CD4-positive, alpha-beta memory T cell (primary cell): ENCODE data around the gene ENOPH1. TPM values are rescaled to one million over a fixed set of nuclear protein-coding genes. Genes with fewer than 3 reads are reported as not detected.

Source experiments
- CTCF ChIA-PET: fragments of 350-600 bp; sonication (Branson Sonifier 250); formaldehyde crosslinking; loops from one replicate; lab custom pipeline; 2021; ENCODE audit warnings: inconsistent platforms; ENCODE audit not compliant: partially characterized antibody; lab: Charles Lee
- POLR2A ChIA-PET: fragments of 350-600 bp; sonication (Branson Sonifier 250); formaldehyde crosslinking; loops from one replicate; lab custom pipeline; 2021; ENCODE audit not compliant: partially characterized antibody; lab: Charles Lee
- DNase-seq, 5 donors: peaks; one replicate each; pipeline versions ENCODE4 v3.0.0 to v3.0.0-alpha.2; 2020 to 2022; ENCODE audit warnings: mixed read lengths in 1 of 5
- H3K27ac ChIP-seq: one replicate; pipeline ENCODE4 v1.7.0; 2013; ENCODE audit warnings: low read depth, low read length
- H3K27me3 ChIP-seq: 2 replicates; pipeline ENCODE4 v1.7.0; 2013; ENCODE audit warnings: mild to moderate bottlenecking, low read length, moderate library complexity; ENCODE audit not compliant: insufficient read depth
- H3K36me3 ChIP-seq: 2 replicates; pipeline ENCODE4 v1.7.0; 2013; ENCODE audit warnings: mild to moderate bottlenecking, low read length, moderate library complexity; ENCODE audit not compliant: insufficient read depth
- H3K4me1 ChIP-seq: 2 replicates; pipeline ENCODE4 v1.7.0; 2013; ENCODE audit warnings: mild to moderate bottlenecking, low read length, moderate library complexity; ENCODE audit not compliant: insufficient read depth
- H3K4me3 ChIP-seq, 2 donors: one replicate each; pipeline ENCODE4 v1.7.0; 2013; ENCODE audit warnings: low read length in 2 of 2, mild to moderate bottlenecking in 1 of 2
- H3K9me3 ChIP-seq, 2 donors: one replicate each; pipeline ENCODE4 v1.7.0; 2013; ENCODE audit warnings: low read length in 2 of 2, control low read depth in 1 of 2; ENCODE audit not compliant: control insufficient read depth in 1 of 2
- H3K27ac Mint-ChIP-seq, 7 donors: one replicate each; pipeline ENCODE4 v1.8.0; 2020 to 2021; ENCODE audit warnings: mixed read lengths in 7 of 7, mild to moderate bottlenecking in 6 of 7, inconsistent platforms in 3 of 7, moderate library complexity in 3 of 7
- H3K27me3 Mint-ChIP-seq, 2 donors: one replicate each; pipeline ENCODE4 v1.8.0; 2020 to 2021; ENCODE audit warnings: mixed read lengths in 2 of 2
- H3K36me3 Mint-ChIP-seq, 2 donors: one replicate each; pipeline ENCODE4 v1.8.0; 2020 to 2021; ENCODE audit warnings: mixed read lengths in 2 of 2, inconsistent platforms in 1 of 2, mild to moderate bottlenecking in 1 of 2
- H3K4me1 Mint-ChIP-seq, 4 donors: one replicate each; pipeline ENCODE4 v1.8.0; 2020 to 2021; ENCODE audit warnings: mixed read lengths in 4 of 4, mild to moderate bottlenecking in 1 of 4
- H3K4me3 Mint-ChIP-seq, 8 donors: one replicate each; pipeline ENCODE4 v1.8.0; 2020 to 2021; ENCODE audit warnings: mixed read lengths in 8 of 8, mild to moderate bottlenecking in 7 of 8, moderate library complexity in 6 of 8, inconsistent platforms in 3 of 8
- H3K9me3 Mint-ChIP-seq, 8 donors: one replicate each; pipeline ENCODE4 v1.8.0; 2020 to 2021; ENCODE audit warnings: mixed read lengths in 8 of 8, mild to moderate bottlenecking in 5 of 8, inconsistent platforms in 3 of 8, moderate library complexity in 1 of 8
- intact Hi-C: fragments of 100-400 bp; cut with micrococcal nuclease; formaldehyde crosslinking; loops from one replicate; pipeline ENCODE4 v1.15.1; 2023
- polyA plus RNA-seq, 2 donors: library from polyadenylated mRNA; unstranded; fragments of 300-500 nt; fragmentation: Illumina TruSeq; gene quantifications; one replicate each; pipeline ENCODE4 v1.2.3, GENCODE V29; 2021
- total RNA-seq, 2 experiments: library from RNA; stranded (reverse); gene quantifications; one replicate each; pipeline ENCODE4 v1.2.3, GENCODE V29; 2021

ENOPH1 gene
- total and polyA plus RNA-seq, 4 experiments from 2014 or later, result 26.1 to 56.7 (median 33.1) TPM

DNA sequence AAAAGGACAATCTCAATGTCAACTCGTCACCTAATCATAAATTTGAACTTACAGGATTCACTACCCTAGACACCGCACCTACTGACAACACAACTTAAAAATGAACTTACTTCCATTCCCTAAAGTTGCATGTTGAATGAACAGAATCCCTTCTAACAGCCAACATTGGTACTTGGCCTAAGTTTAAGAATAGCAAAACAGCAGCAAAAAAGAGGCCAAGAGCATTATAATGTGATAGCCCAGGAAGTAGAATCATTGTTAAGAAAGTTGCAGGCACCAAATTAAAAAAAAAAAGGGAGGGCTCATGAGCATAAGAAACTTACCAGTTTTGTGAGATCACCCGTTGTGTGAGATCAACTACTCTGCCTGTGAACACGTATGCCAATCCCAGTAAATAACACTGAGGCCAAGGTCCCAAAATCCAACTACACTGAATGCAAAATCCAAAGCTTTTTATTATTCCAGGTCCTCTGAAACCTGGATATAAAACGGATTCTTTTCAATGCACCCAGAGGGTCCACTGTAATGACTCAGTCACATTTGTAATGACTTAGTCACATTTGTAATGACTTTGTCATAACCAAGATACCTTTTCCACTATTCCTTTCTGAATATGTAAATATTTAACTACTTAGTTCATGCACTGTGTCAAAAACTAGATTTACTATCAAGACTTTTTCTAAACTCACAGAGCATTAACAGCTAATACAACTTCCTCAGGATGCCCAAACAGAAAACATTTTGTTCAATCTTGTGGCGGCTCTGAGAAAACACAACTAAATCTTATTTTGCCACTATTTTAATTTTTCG lies 6.9 kb upstream of the ENOPH1 start:
- H3K4me1 Mint-ChIP-seq, result peaks cover 26 to 46% (median 34%) of the 10 kb centered on the region in 4 donors
- no peak overlapping the region for H3K4me3 ChIP-seq
- no peak overlapping the region for H3K4me3 Mint-ChIP-seq
- peaks cover 62 to 63% of the 10 kb centered on the region in 2 donors for H3K36me3 Mint-ChIP-seq
- H3K27ac ChIP-seq, result no peak overlapping the region
- intact Hi-C loops, result no loop called here
- no peaks in the 10 kb centered on the region for H3K9me3 ChIP-seq
- CTCF ChIA-PET, result interaction anchor here (1.7 kb wide), 1 partner anchor 952 kb away, joined by 3 read pairs; the partner anchor contains the start of gene RASGEF1B
- H3K9me3 Mint-ChIP-seq, result peaks cover 0 to 1% (median 0%) of the 10 kb centered on the region in 8 donors
- peak overlapping the region in 4 of 7 donors; percentile 4 to 82 (median 30) for H3K27ac Mint-ChIP-seq
- peaks cover 34% of the 10 kb centered on the region for H3K4me1 ChIP-seq
- H3K27me3 Mint-ChIP-seq, result no peaks in the 10 kb centered on the region
- no peak for DNase-seq
- POLR2A ChIA-PET, result interaction anchor here (1.4 to 1.8 kb wide), 2 partner anchors 26 to 45 kb away, joined by 4 to 5 read pairs; no protein-coding TSS in a partner anchor
- H3K27me3 ChIP-seq, result no peaks in the 10 kb centered on the region
- H3K36me3 ChIP-seq, result peaks cover 45% of the 10 kb centered on the region

DNA sequence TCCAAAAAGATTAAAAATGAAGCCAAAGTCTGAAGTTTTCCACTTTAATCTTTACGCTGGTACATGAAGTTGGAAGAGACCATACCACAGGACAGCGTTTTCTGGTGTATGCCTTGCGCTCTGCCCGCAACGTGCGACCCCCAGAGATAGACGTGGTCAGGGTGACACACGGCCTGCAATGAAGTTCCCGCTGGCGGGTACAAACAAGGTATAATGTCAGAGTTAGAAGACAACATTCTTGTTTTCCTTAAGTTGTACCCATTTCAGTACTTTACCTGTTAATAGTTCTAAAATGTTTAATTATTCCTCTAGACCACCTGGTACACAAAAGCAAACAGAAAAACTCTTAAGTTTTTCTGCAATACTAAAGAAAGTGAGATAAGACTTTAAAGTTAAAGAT lies 4.9 kb upstream of the ENOPH1 start:
- H3K27ac Mint-ChIP-seq, result peak overlapping the region in 3 of 7 donors; percentile 13 to 97 (median 55)
- H3K36me3 ChIP-seq, result peaks cover 45% of the 10 kb centered on the region
- H3K27me3 ChIP-seq, result no peaks in the 10 kb centered on the region
- peak overlapping the region in 3 of 8 donors; percentile 17 to 46 (median 26) for H3K4me3 Mint-ChIP-seq
- ChIA-PET CTCF (no interaction called here), POLR2A (no interaction called here)
- no peak overlapping the region for H3K27ac ChIP-seq
- H3K4me1 Mint-ChIP-seq, result peaks cover 26 to 64% (median 38%) of the 10 kb centered on the region in 4 donors
- peaks cover 70 to 76% of the 10 kb centered on the region in 2 donors for H3K36me3 Mint-ChIP-seq
- DNase-seq, result no peak
- H3K4me3 ChIP-seq, result no peak overlapping the region
- intact Hi-C loops, result no loop called here
- no peaks in the 10 kb centered on the region for H3K9me3 ChIP-seq
- no peaks in the 10 kb centered on the region for H3K27me3 Mint-ChIP-seq
- H3K9me3 Mint-ChIP-seq, result peaks cover 0 to 8% (median 0%) of the 10 kb centered on the region in 8 donors
- H3K4me1 ChIP-seq, result peaks cover 36% of the 10 kb centered on the region

DNA sequence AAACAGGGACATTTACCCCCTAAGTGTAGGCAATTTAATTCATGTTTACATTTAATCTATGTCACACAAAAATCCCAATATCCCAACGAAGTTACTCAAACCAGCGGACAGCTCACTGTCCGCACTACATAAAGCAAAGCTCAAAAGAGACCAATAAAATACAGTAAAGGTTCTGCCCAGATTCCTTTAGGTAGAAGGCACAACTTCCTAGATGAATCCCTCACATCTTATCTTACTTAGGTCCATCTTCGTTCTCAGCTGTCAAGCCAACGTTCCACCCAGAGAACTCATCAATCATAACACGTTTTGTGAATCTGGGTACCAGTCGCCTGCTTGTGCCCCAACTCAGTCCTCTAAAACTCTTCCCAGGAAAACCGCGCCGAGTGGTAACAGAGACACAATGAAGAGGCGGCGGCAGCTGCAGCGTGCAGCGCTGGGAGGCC lies 1.8 kb upstream of the ENOPH1 start:
- H3K4me1 ChIP-seq, result peaks cover 58% of the 10 kb centered on the region

DNA sequence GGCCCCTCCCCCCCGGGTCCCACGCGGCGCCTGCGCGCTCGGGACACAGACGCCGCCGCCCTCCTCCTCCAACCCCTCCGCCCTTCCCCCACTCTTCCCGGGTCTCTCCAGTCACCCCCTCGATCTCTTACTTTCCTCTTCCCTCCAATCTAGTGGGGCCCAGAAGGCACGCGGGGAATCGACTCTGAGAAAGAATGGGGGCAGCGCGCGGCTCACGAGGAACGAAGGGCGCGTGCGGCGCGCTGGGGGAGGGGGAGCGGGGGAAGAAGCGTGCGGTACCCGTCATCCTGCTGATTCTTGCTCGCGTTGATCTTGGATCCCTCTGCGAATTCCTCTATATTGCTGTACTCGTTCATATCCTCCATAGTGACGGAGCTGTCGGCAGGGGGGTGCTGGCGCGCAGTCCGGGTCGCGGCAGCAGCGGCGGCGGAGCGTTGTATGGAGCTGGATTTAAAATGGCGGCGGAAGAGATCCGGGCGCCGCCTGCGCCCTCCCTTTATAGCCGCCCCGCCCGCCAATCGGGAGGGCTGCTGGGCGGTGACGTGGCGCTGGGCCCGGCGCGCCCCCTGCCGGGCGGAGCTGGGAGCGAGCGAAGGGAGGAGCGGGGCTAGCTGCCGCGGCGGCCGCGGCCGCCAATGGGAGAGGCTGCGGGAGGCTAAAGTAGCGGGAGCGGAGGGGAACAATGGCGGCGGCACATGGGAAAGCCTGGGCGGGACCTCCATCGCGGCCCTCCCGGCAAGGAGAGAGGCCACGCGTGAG lies 1.2 kb upstream of the ENOPH1 start:
- peak overlapping the region; percentile 66 to 73 for H3K4me3 ChIP-seq
- no peaks in the 10 kb centered on the region for H3K27me3 ChIP-seq
- Mint-ChIP-seq H3K36me3 (peaks cover 50 to 72% of the 10 kb centered on the region in 2 donors), H3K9me3 (peaks cover 0 to 8% (median 0%) of the 10 kb centered on the region in 8 donors), H3K27me3 (no peaks in the 10 kb centered on the region), H3K27ac (peak overlapping the region; percentile 97 to 100 (median 100)), H3K4me3 (peak overlapping the region; percentile 98 to 100 (median 100)), H3K4me1 (peaks cover 41 to 83% (median 59%) of the 10 kb centered on the region in 4 donors)
- H3K27ac ChIP-seq, result peak overlapping the region; percentile 99
- intact Hi-C loops, result loop anchor here (1.0 to 2.0 kb wide), 3 partner anchors 55 to 958 kb away; partner anchors contain the start of gene RASGEF1B
- no peaks in the 10 kb centered on the region for H3K9me3 ChIP-seq
- ChIA-PET POLR2A (interaction anchor here (0.7 to 4.3 kb wide), 35 partner anchors 9 to 1026 kb away, joined by 3 to 122 read pairs (median 7); partner anchors contain the start of genes COPS4, COQ2, HELQ and HNRNPD), CTCF (interaction anchor here (0.8 to 3.9 kb wide), 26 partner anchors 8 to 855 kb away, joined by 3 to 27 read pairs (median 4); partner anchors contain the start of genes COQ2 and HNRNPD)
- H3K4me1 ChIP-seq, result peaks cover 64% of the 10 kb centered on the region
- H3K36me3 ChIP-seq, result peaks cover 30% of the 10 kb centered on the region
- DNase-seq, result peak; percentile 90 to 96 (median 93)

More for the DNA sequence above, 1.8 kb upstream of the ENOPH1 start:
- ChIA-PET POLR2A (interaction anchor here (1.0 to 4.3 kb wide), 29 partner anchors 9 to 1027 kb away, joined by 3 to 122 read pairs (median 8); partner anchors contain the start of genes COPS4, COQ2, HELQ and HNRNPD), CTCF (interaction anchor here (0.8 to 3.9 kb wide), 23 partner anchors 8 to 856 kb away, joined by 3 to 27 read pairs (median 4); partner anchors contain the start of genes COQ2 and HNRNPD)
- peak overlapping the region; percentile 98 to 100 (median 100) for H3K4me3 Mint-ChIP-seq
- Histone ChIP-seq H3K36me3 (peaks cover 36% of the 10 kb centered on the region), H3K4me3 (peak overlapping the region; percentile 66 to 73), H3K27ac (peak overlapping the region; percentile 99), H3K9me3 (no peaks in the 10 kb centered on the region), H3K27me3 (no peaks in the 10 kb centered on the region)
- H3K36me3 Mint-ChIP-seq, result peaks cover 56 to 73% of the 10 kb centered on the region in 2 donors
- intact Hi-C loops, result loop anchor here (2.0 kb wide), 1 partner anchor 958 kb away; the partner anchor contains the start of gene RASGEF1B
- peak overlapping the region; percentile 59 to 100 (median 97) for H3K27ac Mint-ChIP-seq
- H3K27me3 Mint-ChIP-seq, result no peaks in the 10 kb centered on the region
- H3K4me1 Mint-ChIP-seq, result peaks cover 37 to 79% (median 56%) of the 10 kb centered on the region in 4 donors
- no peak for DNase-seq
- peaks cover 0 to 8% (median 0%) of the 10 kb centered on the region in 8 donors for H3K9me3 Mint-ChIP-seq

DNA sequence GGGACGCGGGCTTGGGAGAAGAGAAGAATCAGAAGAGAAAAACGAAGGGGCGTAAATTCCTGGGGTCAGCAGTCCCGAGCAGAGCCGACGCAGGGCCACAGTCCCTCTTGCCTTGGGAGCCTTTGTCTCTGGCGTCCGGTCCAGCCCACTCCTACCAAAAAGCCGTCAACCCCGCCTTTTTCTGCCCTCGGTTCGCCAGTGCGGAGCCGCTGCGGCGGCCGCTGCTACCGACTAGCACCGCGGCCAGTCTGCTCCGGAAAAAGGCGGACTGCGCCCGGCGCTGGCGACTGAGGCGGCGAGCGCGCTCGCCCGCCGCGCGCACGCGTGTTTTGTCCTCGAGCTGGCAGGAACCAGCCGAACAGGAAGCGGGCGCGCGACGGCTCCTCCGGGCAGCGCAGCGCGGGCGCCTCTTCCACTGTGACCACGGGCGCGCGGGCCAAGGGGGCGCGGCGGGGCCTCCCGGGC lies 630 bp upstream of the ENOPH1 start:
- H3K4me3 Mint-ChIP-seq, result peak overlapping the region; percentile 98 to 100 (median 100)
- peak overlapping the region; percentile 99 for H3K27ac ChIP-seq
- CTCF ChIA-PET, result interaction anchor here (0.8 to 3.9 kb wide), 25 partner anchors 8 to 854 kb away, joined by 3 to 27 read pairs (median 4); partner anchors contain the start of genes COQ2 and HNRNPD
- peak in 3 of 5 donors; percentile 81 to 83 (median 82) for DNase-seq
- no peaks in the 10 kb centered on the region for H3K27me3 Mint-ChIP-seq
- peaks cover 24% of the 10 kb centered on the region for H3K36me3 ChIP-seq
- POLR2A ChIA-PET, result interaction anchor here (0.7 to 4.3 kb wide), 36 partner anchors 9 to 1026 kb away, joined by 3 to 122 read pairs (median 6); partner anchors contain the start of genes COPS4, COQ2, HELQ and HNRNPD
- intact Hi-C loops, result loop anchor here (1.0 to 5.0 kb wide), 8 partner anchors 33 to 1026 kb away; partner anchors contain the start of genes HELQ, RASGEF1B and SEC31A
- no peaks in the 10 kb centered on the region for H3K27me3 ChIP-seq
- peaks cover 66% of the 10 kb centered on the region for H3K4me1 ChIP-seq
- H3K4me1 Mint-ChIP-seq, result peaks cover 40 to 79% (median 58%) of the 10 kb centered on the region in 4 donors
- H3K4me3 ChIP-seq, result peak overlapping the region; percentile 66 to 70
- H3K9me3 ChIP-seq, result no peaks in the 10 kb centered on the region
- peaks cover 0 to 8% (median 0%) of the 10 kb centered on the region in 8 donors for H3K9me3 Mint-ChIP-seq
- peak overlapping the region; percentile 97 to 100 (median 100) for H3K27ac Mint-ChIP-seq
- peaks cover 44 to 67% of the 10 kb centered on the region in 2 donors for H3K36me3 Mint-ChIP-seq
